Fibroblast of mammary gland (primary cell): ENCODE results near the gene B9D2.
A peak's percentile ranks its signal among the peaks of the same experiment; 100 is the strongest.

Source experiments
- DNase-seq: peaks from one replicate; pipeline ENCODE4 v3.0.0-alpha.2; 2010; ENCODE audit warnings: low read depth
- H3K4me3 ChIP-seq: 2 replicates; pipeline ENCODE4 v1.5.1; 2011; ENCODE audit warnings: low read depth, mild to moderate bottlenecking, low read length, moderate library complexity; ENCODE audit not compliant: control insufficient read depth
- TF ChIP-seq, protein P1 (sequence below): conservative IDR thresholded peaks from 2 replicates; pipeline ENCODE4 v1.5.1; 2011; ENCODE audit warnings: low read depth, low read length, inconsistent platforms; ENCODE audit not compliant: control insufficient read depth, insufficient read depth

B9D2 gene

DNA sequence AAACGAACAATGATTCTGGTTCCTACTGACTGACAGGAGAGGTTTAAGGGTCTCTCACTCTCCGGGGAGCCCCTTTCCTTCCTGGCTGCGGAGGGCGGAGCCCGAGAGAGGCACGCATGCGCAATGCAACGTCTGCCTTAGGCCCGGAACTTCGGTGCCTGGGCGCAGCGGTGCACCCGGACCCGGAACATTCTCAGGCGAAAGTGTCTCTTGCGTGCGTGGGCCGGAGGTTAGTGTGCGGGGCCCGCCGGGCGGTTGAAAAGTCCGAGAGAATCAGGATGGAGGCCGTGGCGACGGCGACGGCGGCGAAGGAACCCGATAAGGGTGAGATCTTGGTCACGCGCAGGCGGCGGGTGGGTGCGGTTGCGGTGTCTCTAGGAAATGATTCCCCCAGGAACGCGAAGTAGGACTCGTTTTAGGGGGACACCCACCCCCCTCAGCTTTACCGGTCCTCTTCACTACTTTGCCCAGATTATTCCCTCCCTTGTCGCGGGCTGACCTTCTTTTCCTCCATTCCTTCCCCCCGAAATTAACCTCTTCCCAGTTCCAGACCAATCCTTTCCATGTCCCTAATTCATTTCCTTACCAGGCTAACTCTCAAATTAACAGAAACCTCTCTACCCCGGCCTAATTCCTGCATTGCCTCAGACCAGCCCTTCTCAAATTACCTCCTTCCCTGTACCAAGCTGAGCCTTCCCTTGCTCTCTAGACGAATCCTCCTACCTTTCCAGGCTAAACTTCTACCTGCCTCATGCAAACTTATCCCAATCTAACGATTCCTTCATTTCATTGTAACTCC lies 53.7 kb downstream of the B9D2 start, which contains the start of gene CCDC97:
TSS of gene CCDC97 (plus strand) at position 140 of the 799 bp plus-strand sequence. CDS start at position 279, 139 bp downstream.
- TF ChIP-seq, protein P1, sequence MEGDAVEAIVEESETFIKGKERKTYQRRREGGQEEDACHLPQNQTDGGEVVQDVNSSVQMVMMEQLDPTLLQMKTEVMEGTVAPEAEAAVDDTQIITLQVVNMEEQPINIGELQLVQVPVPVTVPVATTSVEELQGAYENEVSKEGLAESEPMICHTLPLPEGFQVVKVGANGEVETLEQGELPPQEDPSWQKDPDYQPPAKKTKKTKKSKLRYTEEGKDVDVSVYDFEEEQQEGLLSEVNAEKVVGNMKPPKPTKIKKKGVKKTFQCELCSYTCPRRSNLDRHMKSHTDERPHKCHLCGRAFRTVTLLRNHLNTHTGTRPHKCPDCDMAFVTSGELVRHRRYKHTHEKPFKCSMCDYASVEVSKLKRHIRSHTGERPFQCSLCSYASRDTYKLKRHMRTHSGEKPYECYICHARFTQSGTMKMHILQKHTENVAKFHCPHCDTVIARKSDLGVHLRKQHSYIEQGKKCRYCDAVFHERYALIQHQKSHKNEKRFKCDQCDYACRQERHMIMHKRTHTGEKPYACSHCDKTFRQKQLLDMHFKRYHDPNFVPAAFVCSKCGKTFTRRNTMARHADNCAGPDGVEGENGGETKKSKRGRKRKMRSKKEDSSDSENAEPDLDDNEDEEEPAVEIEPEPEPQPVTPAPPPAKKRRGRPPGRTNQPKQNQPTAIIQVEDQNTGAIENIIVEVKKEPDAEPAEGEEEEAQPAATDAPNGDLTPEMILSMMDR, result no peak
- peak within 1 kb of the TSS; percentile 80 for H3K4me3 ChIP-seq
- DNase-seq, result peak; percentile 83

DNA sequence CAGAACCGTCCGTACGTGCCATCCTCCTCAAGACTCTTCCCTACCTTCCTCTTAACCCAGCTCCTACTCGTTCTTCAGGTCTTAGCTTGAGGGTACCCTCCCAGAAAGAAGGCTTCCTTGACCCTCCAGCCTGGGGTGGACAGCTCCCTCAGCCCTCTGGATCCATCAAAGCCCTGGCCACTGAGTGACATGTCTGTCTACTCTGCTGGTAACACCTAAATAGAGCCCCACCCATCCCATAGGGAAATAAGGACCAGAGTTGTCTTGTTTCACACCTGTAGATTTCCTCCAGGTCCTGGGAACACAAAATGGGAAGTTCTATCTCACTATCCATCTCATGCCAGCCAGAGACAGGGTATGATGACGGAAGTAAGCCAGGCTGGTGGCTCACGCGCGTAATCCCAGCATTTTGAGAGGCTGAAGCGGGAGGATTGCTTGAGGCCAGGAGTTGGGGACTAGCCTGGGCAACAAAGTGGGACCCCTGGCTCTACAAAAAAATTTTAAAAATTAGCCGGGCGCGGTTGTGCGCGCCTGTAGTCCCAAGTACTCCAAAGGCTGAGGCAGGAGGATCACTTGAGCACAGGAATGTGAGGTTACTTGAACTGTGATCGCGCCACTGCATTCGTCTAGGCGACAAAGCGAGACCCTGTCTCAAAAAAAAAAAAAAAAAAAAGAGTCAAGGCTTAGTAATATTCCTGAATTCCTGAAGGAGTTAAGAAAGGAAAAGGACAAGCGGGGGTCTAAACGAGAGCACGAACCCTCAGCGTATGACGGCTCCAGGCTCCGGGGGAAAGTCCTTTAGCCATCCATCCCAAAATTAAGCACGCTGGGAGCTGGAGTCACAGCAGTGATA lies 54.5 kb downstream of the B9D2 start:
- H3K4me3 ChIP-seq, result peak overlapping the region; percentile 80
- DNase-seq, result peak; percentile 40
- TF ChIP-seq, protein P1, result no peak

DNA sequence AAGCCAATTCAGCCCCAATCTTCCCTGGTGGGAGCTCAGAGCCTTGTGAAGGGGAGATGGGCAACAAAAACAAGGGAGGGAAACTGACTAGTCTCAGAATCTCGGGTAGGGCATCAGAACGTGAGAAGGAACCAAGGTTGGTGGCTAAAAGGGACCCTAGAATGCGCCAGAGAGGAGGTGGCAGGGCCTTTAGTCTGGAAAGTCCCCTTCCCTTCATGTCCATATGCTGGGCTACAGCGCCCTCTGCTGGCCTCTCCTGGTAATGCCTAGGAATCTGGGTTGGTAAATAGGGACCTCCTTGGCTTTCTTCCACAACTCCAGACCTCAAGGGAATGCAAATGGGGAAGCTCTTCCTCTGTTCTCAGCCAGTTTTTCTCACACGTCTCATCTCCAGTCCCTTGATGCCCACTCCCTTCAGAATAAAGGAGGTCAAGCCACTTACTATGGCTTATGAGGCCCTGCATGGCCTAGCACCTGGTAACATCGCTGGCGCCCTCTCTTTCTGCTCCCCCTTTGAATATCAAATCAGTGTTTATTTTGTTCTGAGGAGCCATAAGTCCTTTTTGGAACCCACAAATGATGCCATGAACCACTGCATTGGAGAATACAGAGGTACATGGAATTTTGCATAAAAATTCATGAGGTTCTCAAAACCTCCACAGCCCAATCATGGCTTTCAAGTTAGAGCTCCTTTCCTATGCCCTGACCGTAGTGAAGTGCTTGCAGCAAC lies 55.3 kb downstream of the B9D2 start:
- DNase-seq, result peak; percentile 89
- TF ChIP-seq, protein P1, result peak; percentile 99
- no peak overlapping the region for H3K4me3 ChIP-seq

DNA sequence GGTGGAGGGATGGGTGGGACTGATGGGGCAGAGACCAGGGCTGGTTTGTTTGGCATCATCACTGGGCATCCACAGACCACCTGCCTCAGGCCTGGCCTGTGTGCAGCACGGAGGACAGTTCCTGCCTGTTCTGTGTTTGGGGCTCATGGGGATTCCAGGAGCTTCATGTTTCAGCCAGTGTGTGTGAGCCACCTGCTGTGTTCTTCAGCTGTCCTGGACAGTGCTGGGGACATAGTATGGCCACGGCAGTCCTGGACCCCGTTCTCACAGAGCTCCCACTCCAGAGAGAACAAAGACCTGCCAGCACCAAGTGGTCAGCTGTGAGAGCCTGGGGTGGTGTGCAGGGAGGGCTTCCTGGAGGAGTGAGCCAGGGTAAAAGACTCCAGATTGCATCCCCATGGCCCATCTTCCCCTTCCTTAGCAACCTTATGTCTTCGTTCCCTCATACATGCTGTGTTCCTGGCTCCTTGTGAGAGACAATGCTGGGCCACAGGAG lies 55.9 kb downstream of the B9D2 start:
- H3K4me3 ChIP-seq, result no peak overlapping the region
- DNase-seq, result no peak
- TF ChIP-seq, protein P1, result no peak

DNA sequence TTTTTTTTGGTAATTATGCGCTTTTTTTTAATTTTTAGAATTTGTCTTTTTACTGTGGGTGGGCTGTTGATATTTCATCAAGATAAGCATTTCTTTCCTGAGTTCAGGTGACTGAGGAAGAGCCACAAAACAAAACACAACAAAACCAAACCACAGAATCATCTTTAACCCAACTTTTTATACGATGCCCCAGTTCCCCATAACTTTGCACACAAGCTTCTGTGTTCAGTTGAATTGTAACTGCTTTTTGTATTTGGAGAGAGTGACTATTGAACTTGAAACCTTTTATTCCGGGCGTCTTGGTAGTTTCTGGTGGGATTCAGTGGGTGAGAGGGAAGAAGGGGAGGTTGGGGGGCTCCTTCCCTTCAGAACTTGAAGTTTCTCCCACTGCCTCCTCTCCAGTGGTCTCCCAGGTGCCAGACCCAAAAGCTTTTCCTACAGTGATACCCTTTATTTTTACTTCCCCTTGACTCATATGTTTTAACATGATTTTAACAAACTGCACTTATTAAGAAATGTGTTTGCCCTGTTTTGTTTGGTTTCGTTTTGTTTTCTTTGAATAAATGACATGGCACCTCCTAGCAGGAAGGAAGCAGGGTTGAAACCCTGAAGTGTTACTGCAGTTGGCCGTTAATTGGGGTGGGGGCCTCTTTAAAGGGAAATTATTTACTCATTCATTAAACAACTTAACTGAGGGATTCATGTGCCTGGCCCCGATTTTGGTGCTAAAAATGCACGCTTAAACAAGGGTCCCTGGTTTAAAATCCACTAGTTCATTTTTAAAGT lies 56.7 kb downstream of the B9D2 start:
- DNase-seq, result no peak
- TF ChIP-seq, protein P1, result no peak
- no peak overlapping the region for H3K4me3 ChIP-seq
